ENCODE measurements around the gene SEC22A. TPM values are rescaled to one million over a fixed set of nuclear protein-coding genes. Genes with fewer than 3 reads are reported as not detected.

SEC22A gene
- total RNA-seq, 1 donor from 2014 or later: 36.7 TPM

DNA sequence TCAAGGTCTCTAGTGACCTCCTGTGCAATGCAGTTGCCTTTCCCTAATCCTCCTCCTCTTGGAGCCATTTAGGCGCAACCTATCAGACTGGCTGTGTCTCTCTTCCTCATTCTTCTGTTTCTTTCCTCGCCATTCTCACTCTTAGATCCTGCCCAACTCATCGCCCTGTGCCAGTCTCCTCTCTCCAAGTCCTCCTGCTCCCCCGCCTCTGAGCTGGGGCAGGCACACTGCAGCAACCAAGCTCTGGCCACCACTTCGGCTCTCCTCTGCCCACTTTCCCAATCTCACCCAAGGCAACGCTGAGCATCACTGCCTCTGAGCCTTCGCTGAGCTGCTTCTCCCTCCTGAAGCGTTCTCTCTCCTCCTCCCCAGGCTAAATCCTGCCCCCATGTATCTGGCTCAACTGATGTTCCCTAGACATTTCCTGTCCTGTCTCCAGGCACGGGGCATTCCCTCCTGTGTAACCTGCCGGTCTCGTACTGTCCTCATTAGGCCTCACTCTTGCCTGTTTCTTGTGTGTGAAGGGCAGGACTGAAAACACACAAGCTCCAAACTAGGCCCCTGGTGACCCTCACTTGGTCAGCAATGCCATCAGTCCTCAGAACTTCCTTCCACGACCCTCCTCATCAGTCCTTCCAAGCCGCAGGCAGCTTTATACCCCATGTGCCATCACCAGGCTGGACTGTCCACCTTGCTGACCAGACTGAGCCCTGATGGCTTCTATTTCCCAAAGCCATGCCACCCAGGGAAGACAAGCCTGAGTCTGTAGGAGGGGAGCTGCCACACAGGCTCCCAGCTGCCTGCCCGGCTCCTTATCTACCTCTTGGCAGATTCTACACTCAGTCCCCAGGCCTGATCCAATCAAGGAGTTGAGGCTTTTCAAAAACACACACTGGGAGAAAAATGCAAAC lies 85.6 kb downstream of the SEC22A start:
- DNase-seq (ENCODE audit: low read depth in 2 of 2): no peak

DNA sequence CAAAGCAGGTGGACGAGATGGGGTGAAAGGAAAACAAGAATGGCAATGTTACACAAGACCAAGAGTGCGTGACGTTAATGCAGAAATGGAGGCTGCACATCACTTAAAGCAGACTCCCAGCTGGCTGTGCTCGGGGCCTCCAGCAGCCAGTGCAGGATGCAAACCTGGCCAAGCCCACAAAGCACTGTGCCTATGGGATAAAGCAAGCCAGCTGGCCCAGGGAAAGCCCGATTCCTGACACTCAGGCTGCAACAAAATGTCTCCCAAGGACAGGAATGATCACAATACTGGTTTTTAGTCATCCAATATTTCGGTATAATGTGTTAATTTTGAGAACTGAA lies 86.2 kb downstream of the SEC22A start:
- DNase-seq (ENCODE audit: low read depth in 2 of 2): no peak

DNA sequence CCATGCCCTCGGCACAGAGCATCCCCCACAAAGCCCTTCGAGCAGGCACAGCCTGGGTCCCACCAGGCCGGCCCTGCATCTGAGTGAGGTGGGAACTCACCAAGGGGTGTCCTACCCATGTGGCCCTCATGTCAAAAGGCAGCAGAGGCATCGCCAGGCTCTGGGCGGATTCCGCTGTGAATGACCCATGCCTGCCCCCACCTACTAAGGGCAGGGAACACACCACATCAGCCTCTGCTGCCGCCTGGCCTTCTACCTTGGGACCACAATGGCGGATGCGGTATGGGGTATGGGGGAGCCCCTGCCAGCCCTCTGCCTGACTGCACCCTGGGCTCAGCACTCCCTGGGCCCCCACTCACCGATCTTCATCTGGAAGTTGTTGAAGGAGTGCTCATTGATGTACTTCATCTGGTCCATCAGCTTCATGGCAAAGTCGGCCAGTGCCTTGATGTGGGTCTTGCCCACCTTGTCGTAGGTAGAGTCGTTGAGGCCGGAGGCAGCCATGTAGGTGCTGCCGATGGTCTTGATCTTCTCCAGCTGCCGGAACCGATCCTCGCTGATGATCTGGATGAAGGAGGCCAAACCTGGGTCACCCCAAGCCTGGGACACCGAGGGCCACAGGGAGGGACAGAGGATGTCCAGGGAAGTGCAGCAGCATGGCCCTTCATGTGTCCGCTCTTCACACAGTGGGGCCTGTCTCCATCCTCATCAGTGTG lies 87.8 kb downstream of the SEC22A start:
- DNase-seq (ENCODE audit: low read depth in 2 of 2): no peak

DNA sequence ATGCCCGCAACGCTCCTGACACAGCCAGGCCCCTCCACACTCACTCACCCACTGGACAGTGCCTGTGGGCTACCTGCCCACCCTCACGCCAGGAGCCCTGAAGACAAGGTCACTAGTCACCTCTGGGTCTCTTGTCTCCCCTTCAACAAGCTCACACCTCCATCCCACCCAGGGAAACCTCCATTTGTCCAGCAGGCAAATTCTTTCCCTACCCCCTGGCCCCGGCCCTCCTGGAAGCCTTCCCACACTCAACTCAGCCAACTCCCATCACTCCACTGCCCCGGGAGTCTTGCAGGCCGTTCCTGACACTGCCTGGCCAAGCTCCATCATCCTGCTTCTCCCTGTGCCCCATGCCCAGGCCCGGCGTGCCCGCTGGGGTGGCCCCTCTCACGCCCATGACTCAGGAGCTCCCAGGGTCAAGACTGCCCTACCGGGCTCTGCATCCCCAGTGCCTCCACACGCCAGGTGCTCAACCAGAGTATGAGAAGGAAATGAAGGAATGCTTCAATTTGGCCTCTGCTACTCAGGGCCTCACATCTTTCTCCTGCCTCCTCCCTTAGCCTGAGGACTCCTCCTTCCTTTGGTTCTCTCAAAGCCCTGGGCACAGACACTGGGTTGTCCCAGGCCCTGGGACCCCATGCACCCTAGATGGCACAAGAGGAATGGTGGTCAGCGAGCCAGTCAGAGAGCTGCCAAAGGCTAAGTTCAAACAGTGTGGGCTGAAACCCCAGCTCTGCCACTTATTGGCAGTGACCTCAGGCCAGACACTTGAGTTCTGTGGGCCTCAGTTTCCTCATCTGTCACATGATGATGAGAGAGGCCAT lies 88.6 kb downstream of the SEC22A start:
- DNase-seq (ENCODE audit: low read depth in 2 of 2): no peak

DNA sequence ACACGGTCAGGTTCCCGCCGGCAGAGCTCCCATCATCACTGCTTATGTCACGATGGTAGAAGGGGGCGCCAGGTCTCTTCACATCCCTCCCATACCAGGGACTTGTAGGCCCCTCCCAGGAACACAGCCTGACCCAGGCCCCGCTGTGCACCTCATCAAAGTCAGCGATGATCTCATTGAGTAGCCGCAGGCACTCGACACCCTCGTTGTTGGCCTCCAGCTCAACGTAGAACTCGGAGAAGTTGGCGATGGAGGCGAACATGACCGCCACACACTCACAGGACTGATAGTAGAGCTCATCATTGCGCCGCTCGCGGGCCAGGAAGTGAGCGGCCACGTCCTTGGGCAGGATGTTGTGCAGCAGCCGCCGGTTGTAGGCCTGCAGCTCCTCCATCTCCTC lies 89.2 kb downstream of the SEC22A start:
- no peak for DNase-seq (ENCODE audit: low read depth in 2 of 2)

- DNase-seq (ENCODE audit: low read depth in 2 of 2): no peak
Observed at GRCh38 chr3:123291404-123291803, 89.7 kb downstream of the SEC22A start.

- no peak for DNase-seq (ENCODE audit: low read depth in 2 of 2)
Observed at GRCh38 chr3:123292321-123293310, 90.9 kb downstream of the SEC22A start.

DNA sequence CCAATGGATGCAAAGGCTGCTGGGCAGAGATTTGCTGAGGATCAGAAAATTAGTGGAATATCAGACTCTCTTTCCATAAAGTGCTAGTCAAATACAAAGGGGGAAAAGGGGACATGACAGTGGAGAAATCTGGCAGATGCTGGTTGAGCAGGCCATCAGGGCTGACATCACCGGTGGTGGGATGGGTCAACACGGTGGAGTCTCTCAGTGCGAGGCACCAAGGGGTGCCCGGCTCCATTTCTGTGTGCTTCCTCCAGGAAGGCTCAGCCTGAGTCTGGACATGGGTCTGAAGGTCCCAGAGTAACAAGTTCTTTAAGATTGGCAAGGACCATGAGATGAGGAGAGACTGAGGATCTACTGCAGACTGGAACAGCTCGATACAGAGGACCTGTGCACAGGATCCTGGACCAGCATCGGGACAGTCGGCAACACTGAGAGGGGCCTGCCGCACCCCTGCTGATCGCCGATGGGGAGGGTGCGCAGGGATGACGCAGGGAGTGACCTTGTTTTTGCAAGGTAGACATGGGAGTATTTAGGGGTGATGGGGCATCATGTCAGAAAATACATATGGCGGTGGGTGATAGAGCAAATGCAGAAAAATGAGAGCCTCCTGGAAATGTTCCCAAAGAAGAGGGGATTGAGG lies 92.7 kb downstream of the SEC22A start:
- DNase-seq (ENCODE audit: low read depth in 2 of 2): no peak

DNA sequence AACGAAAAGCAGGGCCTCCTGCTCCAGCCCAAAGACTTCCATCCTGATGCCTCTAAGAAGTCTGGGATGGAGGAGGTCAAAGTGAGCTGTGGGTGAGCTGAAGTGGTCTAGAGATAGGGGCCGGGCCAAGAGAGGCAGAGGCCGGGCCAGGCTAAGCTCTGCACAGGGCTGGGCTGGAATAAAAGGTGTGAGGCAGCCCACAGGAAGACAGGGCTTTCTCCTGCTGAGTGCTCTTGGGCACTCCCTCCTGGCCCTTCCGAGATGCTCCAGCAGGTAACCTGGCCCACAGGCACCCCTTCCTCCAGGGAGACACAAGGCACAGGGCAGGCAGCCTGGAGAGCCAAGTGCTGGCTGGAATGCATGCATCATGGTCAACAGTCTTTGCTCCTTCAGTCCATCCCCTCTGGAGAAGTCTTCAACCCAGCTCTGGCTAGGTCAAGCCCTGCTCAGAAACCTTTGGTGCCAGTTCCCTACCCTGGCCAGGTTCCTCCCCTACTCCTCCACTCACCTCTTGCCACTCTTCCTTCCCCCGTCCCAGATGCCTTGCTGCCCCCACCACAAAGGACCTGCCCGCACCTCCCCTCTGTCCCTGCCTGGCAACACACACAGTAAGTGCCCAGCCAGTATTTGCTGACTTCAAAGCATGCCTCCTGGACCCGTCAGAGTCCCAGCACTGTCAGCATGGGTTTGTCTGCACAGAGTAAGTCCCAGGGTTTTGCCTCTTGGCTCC lies 93.6 kb downstream of the SEC22A start:
- no peak for DNase-seq (ENCODE audit: low read depth in 2 of 2)

DNA sequence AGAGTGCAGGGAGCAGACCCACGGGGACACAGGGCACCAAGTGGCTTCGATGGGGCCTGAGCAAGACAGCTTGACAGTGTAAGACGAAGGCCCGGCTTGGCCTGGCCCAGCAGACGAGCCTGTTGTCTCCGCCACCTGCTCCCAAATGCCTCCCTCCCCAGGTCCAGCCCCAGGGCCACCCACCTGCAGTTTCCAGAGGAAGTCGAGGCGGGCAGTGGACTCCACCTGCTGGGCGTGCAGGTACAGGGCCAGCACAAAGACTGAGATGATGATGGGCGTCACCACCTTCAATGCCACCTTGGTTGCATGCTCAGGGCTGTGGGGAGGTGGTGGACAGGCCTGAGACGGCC lies 94.1 kb downstream of the SEC22A start:
- DNase-seq (ENCODE audit: low read depth in 2 of 2): no peak

GRCh38 chr3:123296261-123296660 lies 94.5 kb downstream of the SEC22A start:
- no peak for DNase-seq (ENCODE audit: low read depth in 2 of 2)

- no peak for DNase-seq (ENCODE audit: low read depth in 2 of 2)
Observed at GRCh38 chr3:123296836-123297626, 95.3 kb downstream of the SEC22A start.

- no peak for DNase-seq (ENCODE audit: low read depth in 2 of 2)
Observed at GRCh38 chr3:123297627-123297899, 95.8 kb downstream of the SEC22A start.

DNA sequence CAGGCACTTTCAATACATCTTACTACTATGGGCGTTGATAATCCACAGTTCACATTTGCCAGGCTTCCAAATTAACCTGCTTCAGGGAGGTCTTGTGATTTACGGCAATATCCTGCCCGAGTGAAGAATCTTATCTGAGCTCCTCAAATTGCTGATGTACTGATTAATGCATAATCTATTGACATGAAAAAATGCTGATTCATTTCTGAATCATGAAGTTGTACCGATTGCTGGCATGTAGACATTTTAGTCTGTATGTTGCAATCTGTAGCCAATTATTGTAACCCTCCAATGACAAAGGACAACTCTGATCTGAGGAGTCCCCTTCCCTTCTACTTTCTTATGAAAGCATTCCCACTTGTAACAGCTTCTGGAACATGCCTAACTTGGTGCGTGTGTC lies 97.2 kb downstream of the SEC22A start:
- DNase-seq (ENCODE audit: low read depth in 2 of 2): no peak

DNA sequence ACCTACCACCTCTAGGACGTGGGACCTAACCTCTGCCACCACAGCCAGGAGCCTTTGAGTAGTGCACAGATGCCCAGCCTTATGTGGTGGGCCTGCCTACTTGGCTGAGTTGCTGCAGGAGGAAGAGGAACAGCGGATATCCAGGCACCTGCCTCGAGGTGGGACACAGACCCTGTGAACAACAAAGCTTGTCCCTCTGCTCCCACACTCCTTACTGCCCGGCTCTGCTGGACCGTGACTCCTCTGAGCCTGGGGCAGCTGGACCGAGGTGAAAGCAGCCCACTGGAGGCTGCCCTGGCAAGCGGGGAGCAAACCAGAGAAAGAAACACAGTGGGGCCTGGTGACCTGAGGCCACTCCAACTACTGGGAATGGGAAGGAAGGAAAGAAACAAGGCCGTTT lies 97.8 kb downstream of the SEC22A start:
- no peak for DNase-seq (ENCODE audit: low read depth in 2 of 2)

DNA sequence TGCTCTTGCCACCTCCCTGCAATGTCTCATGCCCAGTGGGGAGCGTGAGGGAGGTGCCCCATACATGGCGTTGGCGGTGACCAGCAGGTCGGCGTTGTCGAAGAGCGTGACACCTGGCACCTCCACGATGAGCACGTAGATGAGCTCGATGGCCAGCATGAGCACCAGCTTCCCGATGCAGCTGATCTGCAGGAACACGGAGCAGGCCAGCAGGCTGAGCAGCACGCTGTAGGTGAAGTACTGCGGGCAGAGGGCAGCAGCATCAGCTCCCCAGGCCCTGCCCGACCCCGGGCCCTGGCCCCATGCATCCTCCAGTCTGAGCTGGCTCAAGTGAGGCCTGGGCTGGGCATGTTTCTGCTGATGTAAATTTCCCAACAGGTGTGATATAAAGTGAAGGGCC lies 98.3 kb downstream of the SEC22A start:
- DNase-seq (ENCODE audit: low read depth in 2 of 2): no peak

- no peak for DNase-seq (ENCODE audit: low read depth in 2 of 2)
Observed at GRCh38 chr3:123300583-123300982, 98.8 kb downstream of the SEC22A start.

DNA sequence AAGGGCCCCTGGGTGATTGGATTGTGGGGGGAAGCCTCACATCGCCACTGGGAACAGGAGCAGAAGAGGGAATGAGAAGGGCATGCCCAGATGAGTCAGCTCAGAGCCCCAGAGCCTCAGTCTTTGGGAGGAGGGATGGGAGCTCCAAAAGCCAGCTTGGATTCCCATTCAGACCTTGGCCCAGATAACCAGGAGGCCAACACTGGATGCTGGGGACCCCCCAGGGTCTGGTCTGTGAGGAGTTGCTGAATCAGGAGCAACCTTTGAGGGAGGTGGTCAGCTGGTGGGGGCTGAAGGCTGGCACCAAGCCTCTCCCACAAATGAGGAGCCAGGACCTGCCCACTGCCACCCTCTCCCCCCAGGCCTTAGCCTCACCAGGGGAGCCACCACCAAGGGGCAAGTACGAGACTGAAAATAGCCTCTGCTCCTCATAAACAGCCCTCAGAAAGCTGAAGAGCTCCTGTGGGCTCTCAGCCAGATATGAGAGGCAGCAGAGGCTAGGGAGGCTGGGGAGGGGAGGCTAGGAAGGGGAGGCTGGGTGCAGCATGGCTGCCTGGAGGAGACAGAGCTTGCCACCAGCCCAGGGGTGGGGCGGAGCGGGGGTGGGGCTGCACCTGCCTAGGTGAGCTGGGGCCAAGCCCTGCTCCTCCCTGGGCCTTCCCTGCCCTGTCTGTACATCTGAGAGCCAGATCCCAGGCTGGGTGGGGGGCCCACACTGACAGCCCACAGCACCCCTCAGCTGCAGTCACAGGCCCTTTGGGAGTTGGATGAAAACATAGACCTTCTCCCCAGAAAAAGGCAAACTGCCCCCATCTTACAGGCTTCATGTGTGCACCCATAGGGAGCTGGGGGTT lies 99.8 kb downstream of the SEC22A start:
- DNase-seq (ENCODE audit: low read depth in 2 of 2): no peak

Measured in dermis microvascular lymphatic vessel endothelial cell (primary cell).